Measurements from ENCODE around the gene GZMM. TPM values are rescaled to one million over a fixed set of nuclear protein-coding genes. Genes with fewer than 3 reads are reported as not detected.

Gene GZMM
- total and polyA plus RNA-seq, 2 of the 13 experiments (the other 11 are each of a cell fraction or from before 2014, with no cell fraction given): 0.07 TPM; not detected in 1

- TF ChIP-seq RBM22 (optimal IDR thresholded peaks at IDR 0.05; ENCODE audit: low read length): no peak
- TF ChIP-seq HNF1B (CRISPR knock-in tag; IDR thresholded peaks at IDR 0.05): 0 out of 2 replicates have a peak, but pooled peaks have one; percentile 18
- TF ChIP-seq TAF15 (IDR thresholded peaks at IDR 0.05; ENCODE audit: low read depth, low read length, poor library complexity, severe bottlenecking): no peak
- peak; percentile 24; the same call in 1 of the 2 replicates for TF ChIP-seq NR2C2 (CRISPR knock-in tag; IDR thresholded peaks at IDR 0.05; ENCODE audit: borderline replicate concordance)
- no peak for TF ChIP-seq SOX6 (IDR thresholded peaks at IDR 0.05)
- TF ChIP-seq SOX6 (CRISPR knock-in tag; IDR thresholded peaks at IDR 0.05): no peak
- TF ChIP-seq SMAD3 (CRISPR knock-in tag; IDR thresholded peaks at IDR 0.05): no peak
- TF ChIP-seq KLF9 (CRISPR knock-in tag; IDR thresholded peaks at IDR 0.05; ENCODE audit: low read depth): no peak
- TF ChIP-seq RORA (CRISPR knock-in tag; IDR thresholded peaks at IDR 0.05): no peak
- TF ChIP-seq ZNF362 (CRISPR knock-in tag; IDR thresholded peaks at IDR 0.05; ENCODE audit: borderline replicate concordance): no peak
- TF ChIP-seq ZNF891 (CRISPR knock-in tag; IDR thresholded peaks at IDR 0.05): no peak
- TF ChIP-seq TARDBP (CRISPR knock-in tag; IDR thresholded peaks at IDR 0.05): 0 out of 2 replicates have a peak, but pooled peaks have one; percentile 52
- no peak for TF ChIP-seq HNF1A (IDR thresholded peaks at IDR 0.05; ENCODE audit: low read depth)
- no peak for TF ChIP-seq HNF1A (CRISPR knock-in tag; IDR thresholded peaks at IDR 0.05; ENCODE audit: borderline replicate concordance)
- TF ChIP-seq ZNF546 (CRISPR knock-in tag; conservative IDR thresholded peaks at IDR 0.05): no peak
- peak in 1 of 2 experiments; percentile 46; a peak in 1 of 4 replicates for TF ChIP-seq REST (IDR thresholded peaks at IDR 0.05; ENCODE audit: borderline replicate concordance in 1 of 2, low read depth in 1 of 2, low read length in 2 of 2)
- no peak for TF ChIP-seq NR2F2 (IDR thresholded peaks at IDR 0.05; ENCODE audit: borderline replicate concordance, low read depth)
Measured at GRCh38 chr19:498977-499623, 44.8 kb upstream of the GZMM start (continued).

All from HepG2 (cell line).